SK-N-SH (cell line): ENCODE results near the gene COMMD6.

Experiments used
- POLR2AphosphoS5 ChIP-seq: IDR thresholded peaks from 2 replicates; pipeline ENCODE4 v1.6.1; 2012; ENCODE audit warnings: low read depth, low read length
- TF ChIP-seq, protein P1 (sequence below): fragments of 200-600 bp; sonication (generic); IDR thresholded peaks from 2 replicates; pipeline ENCODE4 v1.6.1; 2017; ENCODE audit warnings: antibody characterized with exemption, mild to moderate bottlenecking, moderate library complexity

DNA sequence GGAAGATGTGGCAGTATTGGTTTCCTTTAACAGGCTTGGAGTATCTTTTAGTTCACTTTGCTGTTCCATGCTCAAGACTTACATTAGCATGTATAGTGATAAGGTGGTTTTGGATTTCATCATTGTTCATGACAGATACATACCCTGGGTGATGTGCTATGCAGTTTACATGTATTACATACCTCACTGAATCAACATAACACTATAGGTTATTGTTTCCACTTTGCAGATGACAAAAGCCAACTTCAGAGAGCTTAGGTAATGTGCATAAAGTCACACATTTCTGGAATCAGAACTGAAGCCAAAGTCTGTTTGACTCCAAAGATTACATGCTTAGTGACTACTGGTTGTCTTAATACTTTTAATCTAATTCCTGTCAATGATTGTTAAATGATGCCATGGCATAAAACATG is 7.1 kb downstream of the COMMD6 start:
- TF ChIP-seq POLR2AphosphoS5: no peak
- TF ChIP-seq, protein P1, sequence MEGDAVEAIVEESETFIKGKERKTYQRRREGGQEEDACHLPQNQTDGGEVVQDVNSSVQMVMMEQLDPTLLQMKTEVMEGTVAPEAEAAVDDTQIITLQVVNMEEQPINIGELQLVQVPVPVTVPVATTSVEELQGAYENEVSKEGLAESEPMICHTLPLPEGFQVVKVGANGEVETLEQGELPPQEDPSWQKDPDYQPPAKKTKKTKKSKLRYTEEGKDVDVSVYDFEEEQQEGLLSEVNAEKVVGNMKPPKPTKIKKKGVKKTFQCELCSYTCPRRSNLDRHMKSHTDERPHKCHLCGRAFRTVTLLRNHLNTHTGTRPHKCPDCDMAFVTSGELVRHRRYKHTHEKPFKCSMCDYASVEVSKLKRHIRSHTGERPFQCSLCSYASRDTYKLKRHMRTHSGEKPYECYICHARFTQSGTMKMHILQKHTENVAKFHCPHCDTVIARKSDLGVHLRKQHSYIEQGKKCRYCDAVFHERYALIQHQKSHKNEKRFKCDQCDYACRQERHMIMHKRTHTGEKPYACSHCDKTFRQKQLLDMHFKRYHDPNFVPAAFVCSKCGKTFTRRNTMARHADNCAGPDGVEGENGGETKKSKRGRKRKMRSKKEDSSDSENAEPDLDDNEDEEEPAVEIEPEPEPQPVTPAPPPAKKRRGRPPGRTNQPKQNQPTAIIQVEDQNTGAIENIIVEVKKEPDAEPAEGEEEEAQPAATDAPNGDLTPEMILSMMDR: no peak
